HG03025 (cell line): ENCODE measurements around the gene ASRGL1.
"Not testable (repeated sequence)": the region's sequence is repeated elsewhere in the genome, so short reads cannot be mapped to it uniquely, and the experiment has no call there.

Experiments
- ATAC-seq: cut with Tn5 transposase; IDR thresholded peaks from one replicate; pipeline ENCODE4 v1.9.1; 2021; ENCODE audit warnings: mild to moderate bottlenecking, moderate library complexity; ENCODE audit not compliant: unreplicated experiment, low FRiP score

Gene ASRGL1

GRCh38 chr11:62352355-62353336 is 15.4 kb downstream of the ASRGL1 start:
- ATAC-seq, result no peak

- ATAC-seq, result no peak
Observed at GRCh38 chr11:62353841-62354240, 16.6 kb downstream of the ASRGL1 start.

- ATAC-seq, result no peak
Observed at GRCh38 chr11:62358273-62358672, 21.0 kb downstream of the ASRGL1 start.

GRCh38 chr11:62359475-62359874 is 22.2 kb downstream of the ASRGL1 start:
- no peak for ATAC-seq

GRCh38 chr11:62360685-62361084 is 23.4 kb downstream of the ASRGL1 start:
- ATAC-seq, result no peak

- not testable (repeated sequence) for ATAC-seq
Observed at GRCh38 chr11:62368861-62369477, 31.7 kb downstream of the ASRGL1 start.

GRCh38 chr11:62370743-62371440 is 33.6 kb downstream of the ASRGL1 start:
- no peak for ATAC-seq

- ATAC-seq, result no peak
Observed at GRCh38 chr11:62372871-62373270, 35.6 kb downstream of the ASRGL1 start.

- no peak for ATAC-seq
Observed at GRCh38 chr11:62373464-62374119, 36.3 kb downstream of the ASRGL1 start.

GRCh38 chr11:62374801-62375200 is 37.6 kb downstream of the ASRGL1 start:
- no peak for ATAC-seq

GRCh38 chr11:62378459-62379063 is 41.3 kb downstream of the ASRGL1 start:
- not testable (repeated sequence) for ATAC-seq

- ATAC-seq, result not testable (repeated sequence)
Observed at GRCh38 chr11:62379586-62379985, 42.3 kb downstream of the ASRGL1 start.

- not testable (repeated sequence) for ATAC-seq
Observed at GRCh38 chr11:62380821-62381245, 43.6 kb downstream of the ASRGL1 start.

GRCh38 chr11:62383822-62384221 is 46.6 kb downstream of the ASRGL1 start:
- ATAC-seq, result no peak

- ATAC-seq, result not testable (repeated sequence)
Observed at GRCh38 chr11:62386083-62386482, 48.8 kb downstream of the ASRGL1 start.

GRCh38 chr11:62387381-62387780 is 50.1 kb downstream of the ASRGL1 start:
- ATAC-seq, result no peak

- ATAC-seq, result no peak
Observed at GRCh38 chr11:62388999-62389398, 51.8 kb downstream of the ASRGL1 start.

- ATAC-seq, result no peak
Observed at GRCh38 chr11:62390237-62390636, 53.0 kb downstream of the ASRGL1 start.

GRCh38 chr11:62390722-62391121 is 53.5 kb downstream of the ASRGL1 start:
- ATAC-seq, result no peak
